ENCODE data around the gene ARL5B. TPM values are rescaled to one million over a fixed set of nuclear protein-coding genes. Genes with fewer than 3 reads are reported as not detected.
"Not testable (repeated sequence)": the region's sequence is repeated elsewhere in the genome, so short reads cannot be mapped to it uniquely, and the experiment has no call there.

The ARL5B gene
- total and polyA plus RNA-seq, 9 of the 15 experiments (the other 6 are each of a cell fraction or from before 2014, with no cell fraction given): 4.1 to 22.2 (median 15.1) TPM

GRCh38 chr10:18627452-18628018 is 31.7 kb upstream of the ARL5B start:
- H3K79me2 ChIP-seq (ENCODE audit: control insufficient read depth, insufficient read depth, low read length); H3K9me1 ChIP-seq (ENCODE audit: control insufficient read depth, insufficient read depth, low read length); intact Hi-C loops (cut with micrococcal nuclease); CTCF ChIA-PET (ENCODE audit: low intra/inter-chr PET ratio); H3K27me3 ChIP-seq (ENCODE audit: control insufficient read depth in 2 of 2, insufficient read depth in 2 of 2, low read length in 2 of 2); H4K20me1 ChIP-seq (replicated peaks; ENCODE audit: control insufficient read depth, insufficient read depth, low read length); H3K9me3 ChIP-seq (replicated peaks; ENCODE audit: control insufficient read depth, insufficient read depth, low read depth, low read length); in situ Hi-C loops (cut with MboI); BruUV-seq (replicated peaks); H3K4me1 ChIP-seq (replicated peaks in 1 of 2; ENCODE audit: control insufficient read depth in 2 of 2, insufficient read depth in 2 of 2, low read length in 2 of 2): not testable (repeated sequence)
- Histone ChIP-seq H3K4me2 (ENCODE audit: insufficient read depth, low read length) (peak overlapping the region; percentile 55), H3K4me3 (peak overlapping the region; percentile 38), H3K27ac (ENCODE audit: extremely low read depth, low read depth, low read length) (peak overlapping the region; percentile 54; the same call in 2 of the 3 replicates), H2AFZ (ENCODE audit: low read depth, low read length) (peak overlapping the region; percentile 83), H3K9ac (ENCODE audit: insufficient read depth in 1 of 2, low read depth in 2 of 2, low read length in 2 of 2) (peak overlapping the region; percentile 44 to 83; a peak in 3 of 4 replicates), H3K36me3 (ENCODE audit: control insufficient read depth, insufficient read depth, low read length) (peaks cover 23% of the 10 kb centered on the region; the same call in 2 of the 3 replicates)
- POLR2A ChIA-PET: interaction anchor here (0.7 kb wide), 1 partner anchor 199 kb away, joined by 3 read pairs; no protein-coding TSS in a partner anchor
- peak; percentile 11 for FAIRE-seq
- ATAC-seq: peak; percentile 45; the same call in 2 of the 3 replicates
- DNase-seq (ENCODE audit: extremely low read depth in 1 of 4, low spot score in 3 of 4): peak in 1 of 4 experiments; percentile 79
- TF ChIP-seq EGR1 (conservative IDR thresholded peaks at IDR 0.05): peak; percentile 81
- 0 out of 2 replicates have a peak, but pooled peaks have one; percentile 18 for TF ChIP-seq RBFOX2 (IDR thresholded peaks at IDR 0.05; ENCODE audit: low read depth, low read length)
- TF ChIP-seq ZBTB7A (IDR thresholded peaks at IDR 0.05; ENCODE audit: borderline replicate concordance, control insufficient read depth, low read depth, low read length): 0 out of 2 replicates have a peak, but pooled peaks have one; percentile 27
- peak; percentile 28 for TF ChIP-seq PHF20 (IDR thresholded peaks at IDR 0.05; ENCODE audit: partially characterized antibody)
- peak; percentile 21; the same call in 1 of the 2 replicates for TF ChIP-seq PHF8 (IDR thresholded peaks at IDR 0.05; ENCODE audit: borderline replicate concordance, low read length)
- TF ChIP-seq ARID1B (IDR thresholded peaks at IDR 0.05): peak; percentile 24; the same call in 1 of the 2 replicates
- peak; percentile 30; the same call in 1 of the 2 replicates for TF ChIP-seq CXXC5 (CRISPR knock-in tag; IDR thresholded peaks at IDR 0.05)
- TF ChIP-seq DPF2 (IDR thresholded peaks at IDR 0.05): 0 out of 2 replicates have a peak, but pooled peaks have one; percentile 23
- TF ChIP-seq YY1 (IDR thresholded peaks at IDR 0.05; ENCODE audit: borderline replicate concordance in 1 of 3, control insufficient read depth in 1 of 3, extremely low read depth in 1 of 3, insufficient read depth in 3 of 3, insufficient read length in 1 of 3, insufficient replicate concordance in 2 of 3, low read depth in 1 of 3, low read length in 2 of 3): peak in 1 of 3 experiments; percentile 62
- peak; percentile 53; the same call in 1 of the 2 replicates for TF ChIP-seq LEF1 (IDR thresholded peaks at IDR 0.05)
- TF ChIP-seq POLR2G (IDR thresholded peaks at IDR 0.05; ENCODE audit: low read depth, low read length): peak; percentile 45; the same call in 1 of the 2 replicates
- TF ChIP-seq MTA3 (IDR thresholded peaks at IDR 0.05; ENCODE audit: borderline replicate concordance): peak; percentile 57; the same call in 1 of the 2 replicates
- TF ChIP-seq SMAD4 (CRISPR knock-in tag; conservative IDR thresholded peaks at IDR 0.05): peak; percentile 47; the same call in 1 of the 2 replicates
- TF ChIP-seq FOXA3 (CRISPR knock-in tag; conservative IDR thresholded peaks at IDR 0.05 in 1 of 2, IDR thresholded peaks at IDR 0.05 in 1 of 2): peak; percentile 44 to 76; a peak in 3 of 4 replicates
- WGBS (ENCODE audit: insufficient coverage, low coverage, missing lambda C conversion rate): 19% methylated on average over 21 of the region's 25 CpGs
